K562 (cell line): ENCODE data around the gene ZNF500. TPM values are rescaled to one million over a fixed set of nuclear protein-coding genes. Genes with fewer than 3 reads are reported as not detected.
A peak's percentile ranks its signal among the peaks of the same experiment; 100 is the strongest.

Experiments used
- ATAC-seq: fragments of 200-7000 bp; cut with Tn5 transposase; 3 replicates; pipeline ENCODE4 v1.9.1; 2020; ENCODE audit warnings: moderate library complexity
- BruUV-seq: library from RNA; stranded (reverse); fragments of 400-500 nt; replicated peaks from 2 replicates; lab custom pipeline; 2021; lab: Mats Ljungman, UMichigan
- CTCF ChIA-PET: fragments of 300-600 bp; formaldehyde crosslinking; extraction: SDS; loops from one replicate; lab custom pipeline; 2021; ENCODE audit warnings: low intra/inter-chr PET ratio; lab: Yijun Ruan, JAX
- POLR2A ChIA-PET: fragments of 300-600, 350-650 bp; sonication (Branson Sonifier 250); formaldehyde crosslinking; extraction: SDS; loops from one replicate; lab custom pipeline; 2021; ENCODE audit warnings: antibody characterized with exemption, inconsistent platforms; lab: Yijun Ruan, JAX
- DNase-seq, 4 experiments: peaks; one replicate each; pipeline versions ENCODE4 v3.0.0 to v3.0.0-alpha.2; 2011 to 2018; ENCODE audit warnings: low spot score in 3 of 4, mixed read lengths in 3 of 4; ENCODE audit errors: extremely low read depth in 1 of 4
- FAIRE-seq: peaks from 2 replicates; lab custom pipeline; 2011; peaks lifted over from hg19 to GRCh38; lab: Jason Lieb, UNC
- H2AFZ ChIP-seq: 2 replicates; pipeline ENCODE4 v1.6.0; 2011; ENCODE audit warnings: low read depth, low read length, control low read depth, inconsistent platforms
- H3K27ac ChIP-seq: fragments of 200-600 bp; 3 replicates; pipeline ENCODE4 v1.8.0; 2011; ENCODE audit warnings: low read depth, mild to moderate bottlenecking, control low read depth, inconsistent platforms, low read length, moderate library complexity, mixed read lengths; ENCODE audit errors: extremely low read depth
- H3K27me3 ChIP-seq, 2 experiments: fragments of 300-600 bp in 1 of 2; 2 replicates in 1 of 2; 3 replicates in 1 of 2; pipeline versions ENCODE4 v1.6.0 to v1.8.0; 2011; ENCODE audit warnings: inconsistent platforms in 2 of 2, low read length in 2 of 2, mild to moderate bottlenecking in 1 of 2, mixed read lengths in 1 of 2, moderate library complexity in 1 of 2; ENCODE audit not compliant: control insufficient read depth in 2 of 2, insufficient read depth in 2 of 2
- H3K36me3 ChIP-seq: fragments of 300-600 bp; 3 replicates; pipeline ENCODE4 v1.8.0; 2011; ENCODE audit warnings: mild to moderate bottlenecking, low read length, inconsistent platforms; ENCODE audit not compliant: control insufficient read depth, insufficient read depth
- H3K4me1 ChIP-seq, 2 experiments: fragments of 200-600 bp in 1 of 2; replicated peaks in 1 of 2; 2 replicates in 1 of 2; 3 replicates in 1 of 2; pipeline versions ENCODE4 v1.5.1 to v1.8.0; 2011; ENCODE audit warnings: inconsistent platforms in 2 of 2, low read length in 2 of 2, mild to moderate bottlenecking in 1 of 2, mixed read lengths in 1 of 2, moderate library complexity in 1 of 2; ENCODE audit not compliant: control insufficient read depth in 2 of 2, insufficient read depth in 2 of 2
- H3K4me2 ChIP-seq: 2 replicates; pipeline ENCODE4 v1.6.1; 2011; ENCODE audit warnings: low read length, control low read depth, inconsistent platforms, mixed read lengths; ENCODE audit not compliant: insufficient read depth
- H3K4me3 ChIP-seq: fragments of 200-600 bp; sonication (generic), shearing (Covaris generic); 2 replicates; pipeline ENCODE4 v1.5.1; 2016; ENCODE audit warnings: control low read depth, inconsistent platforms
- H3K79me2 ChIP-seq: fragments of 200-600 bp; 3 replicates; pipeline ENCODE4 v1.8.0; 2011; ENCODE audit warnings: low read length, inconsistent platforms; ENCODE audit not compliant: control insufficient read depth, insufficient read depth
- H3K9ac ChIP-seq, 2 experiments: 2 replicates each; pipeline versions ENCODE4 v1.6.0 to v1.6.1; 2011; ENCODE audit warnings: low read depth in 2 of 2, low read length in 2 of 2, control low read depth in 1 of 2, inconsistent platforms in 1 of 2, mild to moderate bottlenecking in 1 of 2, mixed read lengths in 1 of 2; ENCODE audit not compliant: insufficient read depth in 1 of 2
- H3K9me1 ChIP-seq: one replicate; pipeline ENCODE4 v1.6.0; 2011; ENCODE audit warnings: inconsistent platforms, mild to moderate bottlenecking, low read length, moderate library complexity; ENCODE audit not compliant: control insufficient read depth, insufficient read depth
- H3K9me3 ChIP-seq: replicated peaks from 2 replicates; pipeline ENCODE4 v1.5.1; 2011; ENCODE audit warnings: low read depth, low read length, inconsistent platforms; ENCODE audit not compliant: control insufficient read depth, insufficient read depth
- H4K20me1 ChIP-seq: replicated peaks from 2 replicates; pipeline ENCODE4 v1.6.1; 2011; ENCODE audit warnings: low read length, inconsistent platforms, mixed read lengths; ENCODE audit not compliant: control insufficient read depth, insufficient read depth
- CEBPG ChIP-seq, 3 experiments: fragments of 200-800 bp in 1 of 3; sonication (Bioruptor generic) in 1 of 3; sonication (generic) in 1 of 3; formaldehyde crosslinking in 1 of 3; IDR thresholded peaks in 2 of 3; conservative IDR thresholded peaks in 1 of 3; 2 replicates each; pipeline versions ENCODE4 v1.6.1 to v1.8.0; 2016 to 2022; ENCODE audit warnings: missing compliant biosample characterization in 2 of 3, missing genetic modification characterization in 2 of 3, mild to moderate bottlenecking in 1 of 3, missing genetic modification reagents in 1 of 3
- GABPB1 ChIP-seq: sonication (generic); formaldehyde crosslinking; IDR thresholded peaks from 2 replicates; pipeline ENCODE4 v1.8.0; 2022; ENCODE audit warnings: mild to moderate bottlenecking, missing genetic modification reagents
- HINFP ChIP-seq: fragments of 450-650 bp; conservative IDR thresholded peaks from 2 replicates; pipeline ENCODE4 v1.6.1; 2016; ENCODE audit warnings: missing genetic modification characterization, low read depth, mild to moderate bottlenecking, control low read depth, missing compliant biosample characterization
- MYC ChIP-seq, 2 experiments: fragments of 250-450 bp in 1 of 2; sonication (Bioruptor Pico) in 1 of 2; IDR thresholded peaks; 2 replicates each; pipeline versions ENCODE4 v1.5.1 to v1.6.1; 2012 to 2021; ENCODE audit warnings: low read depth in 2 of 2, borderline replicate concordance in 1 of 2, improper control_type of control experiment in 1 of 2, low read length in 1 of 2, mild to moderate bottlenecking in 1 of 2, moderate library complexity in 1 of 2
- SOX6 ChIP-seq: fragments of 450-650 bp; IDR thresholded peaks from 2 replicates; pipeline ENCODE4 v1.6.1; 2014; ENCODE audit warnings: mild to moderate bottlenecking
- SRF ChIP-seq, 2 experiments: fragments of 250-450, 450-650 bp in 1 of 2; sonication (Bioruptor Pico) in 1 of 2; sonication (generic) in 1 of 2; formaldehyde crosslinking; IDR thresholded peaks; 2 replicates each; pipeline versions ENCODE4 v1.5.0 to v1.5.1; 2020 to 2022; ENCODE audit warnings: mild to moderate bottlenecking in 1 of 2, missing genetic modification reagents in 1 of 2
- ZNF57 ChIP-seq: fragments of 450-650 bp; formaldehyde crosslinking; IDR thresholded peaks from 2 replicates; pipeline ENCODE4 v1.4.0; 2020; ENCODE audit warnings: mild to moderate bottlenecking, moderate library complexity
- WGBS: fragments of 100-300 bp; shearing (Covaris generic); methylation state at CpG from one replicate; pipeline ENCODE4 v1.1.6; 2016; ENCODE audit warnings: low coverage, mixed read lengths; ENCODE audit not compliant: insufficient coverage; ENCODE audit errors: missing lambda C conversion rate; 5-methylcytosine and 5-hydroxymethylcytosine counted together
- in situ Hi-C: fragments of 300-500 bp; cut with MboI; formaldehyde crosslinking; loops from 4 replicates; pipeline ENCODE4 v1.15.0; 2018; ENCODE audit warnings: inconsistent platforms, mixed read lengths
- intact Hi-C: fragments of 100-400 bp; cut with micrococcal nuclease; formaldehyde crosslinking; loops from 2 replicates; pipeline ENCODE4 v1.14.2; 2022
- polyA plus RNA-seq, 8 experiments: library from polyadenylated mRNA; depleted of rRNA in 4 of 8; stranded (reverse) in 5 of 8; unstranded in 3 of 8; fragments of >200 nt; fragmentation: Nextera tagmentation in 2 of 8; fragmentation: Illumina TruSeq in 1 of 8; extraction: Ambion mirVana in 2 of 8; extraction: Trizol in 1 of 8; gene quantifications; 2 replicates each; pipeline versions ENCODE4 v1.2.1 to v1.2.3, GENCODE V29; 2011 to 2014; ENCODE audit warnings: inconsistent platforms in 1 of 8, missing spikeins in 1 of 8
- total RNA-seq, 7 experiments: library from RNA; depleted of rRNA in 6 of 7; stranded (reverse); fragments of >200 nt in 6 of 7; fragmentation: Illumina TruSeq in 2 of 7; extraction: Trizol in 2 of 7; gene quantifications; 2 replicates each; pipeline versions ENCODE4 v1.2.1 to v1.2.3, GENCODE V29; 2011 to 2021; ENCODE audit warnings: low replicate concordance in 1 of 7
- TF ChIP-seq, protein P1 (sequence below): fragments of 250-450 bp; sonication (Bioruptor Pico); IDR thresholded peaks from 2 replicates; pipeline ENCODE4 v1.4.0; 2020; ENCODE audit warnings: mild to moderate bottlenecking, moderate library complexity, borderline replicate concordance

ZNF500 gene
- total and polyA plus RNA-seq, 9 of the 15 experiments (the other 6 are each of a cell fraction or from before 2014, with no cell fraction given), result 0.80 to 20.8 (median 5.3) TPM

GRCh38 chr16:4802659-4803287, 35.8 kb upstream of the ZNF500 start:
- Histone ChIP-seq H3K27ac (peak overlapping the region; percentile 78), H3K9ac (peak overlapping the region; percentile 46 to 89), H3K79me2 (peaks cover 6% of the 10 kb centered on the region; the same call in 2 of the 3 replicates), H3K27me3 (no peaks in the 10 kb centered on the region), H3K4me1 (peaks cover 35 to 65% of the 10 kb centered on the region in 2 experiments), H3K36me3 (peaks cover 45% of the 10 kb centered on the region), H2AFZ (peak overlapping the region; percentile 91), H3K4me3 (peak overlapping the region; percentile 89), H4K20me1 (no peaks in the 10 kb centered on the region; the same call in 1 of the 2 replicates), H3K9me1 (no peaks in the 10 kb centered on the region), H3K9me3 (no peaks in the 10 kb centered on the region), H3K4me2 (peak overlapping the region; percentile 79)
- ATAC-seq (peak; percentile 96), FAIRE-seq (peak; percentile 89), DNase-seq (peak; percentile 94 to 98 (median 96))
- in situ Hi-C loops (no loop called here), intact Hi-C loops (loop anchor here (2.0 to 5.0 kb wide), 2 partner anchors 44 to 85 kb away; partner anchors contain the start of genes GLYR1 and UBN1)
- no TSS peak for BruUV-seq
- ChIA-PET CTCF (no interaction called here), POLR2A (interaction anchor here (0.5 to 1.8 kb wide), 8 partner anchors 11 to 101 kb away, joined by 3 to 7 read pairs (median 4); no protein-coding TSS in a partner anchor)
- 1% methylated on average over 21 of the region's 59 CpGs for WGBS
- TF ChIP-seq SOX6 (no peak), ZNF57 (no peak), HINFP (peak; percentile 74; the same call in 1 of the 2 replicates), CEBPG (CRISPR knock-in tag; IDR thresholded peaks at IDR 0.05) (no peak), CEBPG (tag; conservative IDR thresholded peaks at IDR 0.05 in 1 of 2, IDR thresholded peaks at IDR 0.05 in 1 of 2) (no peak), SRF (CRISPR knock-in tag; IDR thresholded peaks at IDR 0.05) (no peak), GABPB1 (0 out of 2 replicates have a peak, but pooled peaks have one; percentile 54), MYC (IDR thresholded peaks at IDR 0.05; ENCODE audit: low read depth, low read length) (0 out of 2 replicates have a peak, but pooled peaks have one; percentile 2), MYC (CRISPR knock-in tag; IDR thresholded peaks at IDR 0.05; ENCODE audit: borderline replicate concordance, low read depth) (no peak)
- TF ChIP-seq, protein P1, sequence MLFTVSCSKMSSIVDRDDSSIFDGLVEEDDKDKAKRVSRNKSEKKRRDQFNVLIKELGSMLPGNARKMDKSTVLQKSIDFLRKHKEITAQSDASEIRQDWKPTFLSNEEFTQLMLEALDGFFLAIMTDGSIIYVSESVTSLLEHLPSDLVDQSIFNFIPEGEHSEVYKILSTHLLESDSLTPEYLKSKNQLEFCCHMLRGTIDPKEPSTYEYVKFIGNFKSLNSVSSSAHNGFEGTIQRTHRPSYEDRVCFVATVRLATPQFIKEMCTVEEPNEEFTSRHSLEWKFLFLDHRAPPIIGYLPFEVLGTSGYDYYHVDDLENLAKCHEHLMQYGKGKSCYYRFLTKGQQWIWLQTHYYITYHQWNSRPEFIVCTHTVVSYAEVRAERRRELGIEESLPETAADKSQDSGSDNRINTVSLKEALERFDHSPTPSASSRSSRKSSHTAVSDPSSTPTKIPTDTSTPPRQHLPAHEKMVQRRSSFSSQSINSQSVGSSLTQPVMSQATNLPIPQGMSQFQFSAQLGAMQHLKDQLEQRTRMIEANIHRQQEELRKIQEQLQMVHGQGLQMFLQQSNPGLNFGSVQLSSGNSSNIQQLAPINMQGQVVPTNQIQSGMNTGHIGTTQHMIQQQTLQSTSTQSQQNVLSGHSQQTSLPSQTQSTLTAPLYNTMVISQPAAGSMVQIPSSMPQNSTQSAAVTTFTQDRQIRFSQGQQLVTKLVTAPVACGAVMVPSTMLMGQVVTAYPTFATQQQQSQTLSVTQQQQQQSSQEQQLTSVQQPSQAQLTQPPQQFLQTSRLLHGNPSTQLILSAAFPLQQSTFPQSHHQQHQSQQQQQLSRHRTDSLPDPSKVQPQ (CRISPR knock-in tag), result no peak
